GM12878 (cell line): ENCODE data around the gene ACOT13. TPM values are rescaled to one million over a fixed set of nuclear protein-coding genes. Genes with fewer than 3 reads are reported as not detected.
"Not testable (repeated sequence)": the region's sequence is repeated elsewhere in the genome, so short reads cannot be mapped to it uniquely, and the experiment has no call there.

ENCODE experiments used
- ATAC-seq: fragments of 200-7000 bp; cut with Tn5 transposase; 3 replicates; pipeline ENCODE4 v1.9.1; 2020; ENCODE audit warnings: mild to moderate bottlenecking, moderate library complexity
- BruUV-seq: library from RNA; stranded (reverse); fragments of 400-500 nt; replicated peaks from 2 replicates; lab custom pipeline; 2021; lab: Mats Ljungman, UMichigan
- CTCF ChIA-PET: fragments of 300-600 bp; sonication (Branson Sonifier 250); formaldehyde crosslinking; extraction: SDS; loops from one replicate; lab custom pipeline; 2021; ENCODE audit warnings: inconsistent platforms; lab: Yijun Ruan, JAX
- POLR2A ChIA-PET: fragments of 350-600 bp; formaldehyde crosslinking; extraction: SDS; loops from one replicate; lab custom pipeline; 2021; ENCODE audit warnings: inconsistent platforms; lab: Charles Lee
- RAD21 ChIA-PET: fragments of 300-600 bp; sonication (Branson Sonifier 250); formaldehyde crosslinking; loops from one replicate; lab custom pipeline; 2023; ENCODE audit warnings: antibody characterized with exemption; ENCODE audit not compliant: unreplicated experiment; lab: Charles Lee
- SMC1A ChIA-PET: fragments of 300-600 bp; sonication (Branson Sonifier 250); formaldehyde crosslinking; loops from one replicate; lab custom pipeline; 2023; ENCODE audit not compliant: unreplicated experiment, uncharacterized antibody; lab: Charles Lee
- DNase-seq: peaks from one replicate; pipeline ENCODE4 v3.0.0-alpha.2; 2011; ENCODE audit warnings: low read depth, low spot score
- FAIRE-seq: peaks from 3 replicates; lab custom pipeline; 2011; peaks lifted over from hg19 to GRCh38; lab: Jason Lieb, UNC
- H2AFZ ChIP-seq: 2 replicates; pipeline ENCODE4 v1.6.0; 2011; ENCODE audit warnings: low read depth, low read length, control low read depth; ENCODE audit not compliant: control insufficient read depth
- H3K27ac ChIP-seq: 2 replicates; pipeline ENCODE4 v1.5.1; 2011; ENCODE audit warnings: control low read depth; ENCODE audit not compliant: control insufficient read depth, insufficient read depth
- H3K27me3 ChIP-seq, 2 experiments: replicated peaks in 1 of 2; 2 replicates each; pipeline versions ENCODE4 v1.6.0 to v1.6.1; 2011; ENCODE audit warnings: low read length in 1 of 2; ENCODE audit not compliant: control insufficient read depth in 2 of 2, insufficient read depth in 2 of 2
- H3K36me3 ChIP-seq, 2 experiments: 2 replicates each; pipeline ENCODE4 v1.5.1; 2011; ENCODE audit warnings: low read length in 1 of 2; ENCODE audit not compliant: control insufficient read depth in 2 of 2, insufficient read depth in 2 of 2
- H3K4me1 ChIP-seq: 2 replicates; pipeline ENCODE4 v1.6.1; 2011; ENCODE audit warnings: mild to moderate bottlenecking, low read length, moderate library complexity, mixed read lengths; ENCODE audit not compliant: control insufficient read depth, insufficient read depth
- H3K4me2 ChIP-seq: 2 replicates; pipeline ENCODE4 v1.6.0; 2011; ENCODE audit warnings: control low read depth; ENCODE audit not compliant: control insufficient read depth, insufficient read depth
- H3K4me3 ChIP-seq: fragments of 200-600 bp; sonication (generic); 2 replicates; pipeline ENCODE4 v1.5.1; 2016
- H3K79me2 ChIP-seq: 2 replicates; pipeline ENCODE4 v1.6.0; 2011; ENCODE audit warnings: low read length; ENCODE audit not compliant: control insufficient read depth, insufficient read depth
- H3K9ac ChIP-seq: 2 replicates; pipeline ENCODE4 v1.8.0; 2011; ENCODE audit warnings: low read length, control low read depth, mixed read lengths; ENCODE audit not compliant: control insufficient read depth, insufficient read depth
- H3K9me3 ChIP-seq: replicated peaks from 3 replicates; pipeline ENCODE4 v1.5.1; 2011; ENCODE audit warnings: mild to moderate bottlenecking, low read length; ENCODE audit not compliant: control insufficient read depth, insufficient read depth
- H4K20me1 ChIP-seq: 2 replicates; pipeline ENCODE4 v1.6.0; 2011; ENCODE audit not compliant: control insufficient read depth, insufficient read depth
- WGBS: methylation state at CpG from one replicate; pipeline ENCODE4 v1.1.6; 2016; ENCODE audit warnings: low lambda C conversion rate; ENCODE audit not compliant: insufficient replicate concordance, insufficient coverage; ENCODE audit errors: missing lambda C conversion rate; 5-methylcytosine and 5-hydroxymethylcytosine counted together
- in situ Hi-C: fragments of 300-500 bp; cut with MboI; formaldehyde crosslinking; loops from 9 replicates; pipeline ENCODE4 v1.14.3; 2018; ENCODE audit warnings: mixed read lengths
- intact Hi-C: fragments of 100-400 bp; cut with micrococcal nuclease; formaldehyde crosslinking; loops from one replicate; pipeline ENCODE4 v1.14.2; 2022; ENCODE audit not compliant: unreplicated experiment
- polyA plus RNA-seq, 11 experiments: library from polyadenylated mRNA; depleted of rRNA in 4 of 11; unstranded in 6 of 11; stranded (reverse) in 5 of 11; fragments of >200 nt; fragmentation: Nextera tagmentation in 4 of 11; fragmentation: Illumina TruSeq in 1 of 11; extraction: Ambion mirVana in 4 of 11; extraction: Trizol in 1 of 11; gene quantifications; 1 replicate in 1 of 11; 2 replicates in 10 of 11; pipeline versions ENCODE4 v1.2.1 to v1.2.3, GENCODE V29; 2011 to 2016; ENCODE audit warnings: inconsistent platforms in 2 of 11, missing spikeins in 2 of 11, low read depth in 1 of 11
- total RNA-seq, 4 experiments: library from RNA; depleted of rRNA in 3 of 4; stranded (reverse); fragments of >200 nt in 3 of 4; fragmentation: Illumina TruSeq in 1 of 4; extraction: Trizol in 1 of 4; gene quantifications; 2 replicates each; pipeline versions ENCODE4 v1.2.1 to v1.2.3, GENCODE V29; 2013 to 2021

ACOT13 gene
- total and polyA plus RNA-seq, 10 of the 15 experiments (the other 5 are each of a cell fraction or from before 2014, with no cell fraction given): 6.0 to 60.6 (median 36.6) TPM

- H3K4me3 ChIP-seq, H3K27ac ChIP-seq, FAIRE-seq, H3K79me2 ChIP-seq, H4K20me1 ChIP-seq, BruUV-seq, in situ Hi-C loops, H3K9ac ChIP-seq, POLR2A ChIA-PET, H3K27me3 ChIP-seq, RAD21 ChIA-PET, H3K9me3 ChIP-seq, DNase-seq, H3K4me1 ChIP-seq, H3K4me2 ChIP-seq, ATAC-seq, H2AFZ ChIP-seq, intact Hi-C loops, H3K36me3 ChIP-seq: not testable (repeated sequence)
- ChIA-PET CTCF (interaction anchor here (0.6 to 2.6 kb wide), 5 partner anchors 12 to 271 kb away, joined by 3 to 8 read pairs (median 3); no protein-coding TSS in a partner anchor), SMC1A (interaction anchor here (0.7 to 1.6 kb wide), 3 partner anchors 16 to 109 kb away, joined by 3 to 5 read pairs (median 3); partner anchors contain the start of gene KIAA0319)
- WGBS: 28% methylated on average over 4 of the region's 4 CpGs
Observed at GRCh38 chr6:24754378-24754777, 87.5 kb downstream of the ACOT13 start.

Other genes with a start within 250 kb of the ACOT13 start
- 1.0 TPM in 2 replicates for gene GPLD1, start 177.5 kb upstream of the ACOT13 start, total RNA-seq (2014; rRNA removed)
- 0.60 and 1.0 TPM in 2 replicates for gene GPLD1, start 177.5 kb upstream of the ACOT13 start, total RNA-seq (2014; rRNA removed; fragmentation: Illumina TruSeq; extraction: Trizol)
- gene GPLD1, start 177.5 kb upstream of the ACOT13 start, total RNA-seq (2021): 1.0 and 1.2 TPM in 2 replicates
- 0.73 and 0.75 TPM in 2 replicates for gene GPLD1, start 177.5 kb upstream of the ACOT13 start, polyA plus RNA-seq (2011; rRNA removed)
- 0.51 and 0.60 TPM in 2 replicates for gene GPLD1, start 177.5 kb upstream of the ACOT13 start, polyA plus RNA-seq (2014; fragmentation: Illumina TruSeq; extraction: Trizol)
- gene GPLD1, start 177.5 kb upstream of the ACOT13 start, polyA plus RNA-seq (2014; fragmentation: Nextera tagmentation; extraction: Ambion mirVana): under 1 TPM; 0.13 to 0.16 TPM
- gene GPLD1, start 177.5 kb upstream of the ACOT13 start, polyA plus RNA-seq (2014; rRNA removed): 0.46 and 0.99 TPM in 2 replicates
- gene GPLD1, start 177.5 kb upstream of the ACOT13 start, polyA plus RNA-seq (2016; fragmentation: Nextera tagmentation; extraction: Ambion mirVana): under 1 TPM; 0.04 to 0.66 TPM
- gene ALDH5A1, start 172.1 kb upstream of the ACOT13 start, total RNA-seq (2014; rRNA removed): 10.2 and 10.6 TPM in 2 replicates
- gene ALDH5A1, start 172.1 kb upstream of the ACOT13 start, total RNA-seq (2014; rRNA removed; fragmentation: Illumina TruSeq; extraction: Trizol): 6.5 and 8.5 TPM in 2 replicates
- 13.8 and 15.3 TPM in 2 replicates for gene ALDH5A1, start 172.1 kb upstream of the ACOT13 start, total RNA-seq (2021)
- 6.2 and 7.7 TPM in 2 replicates for gene ALDH5A1, start 172.1 kb upstream of the ACOT13 start, polyA plus RNA-seq (2011; rRNA removed)
- gene ALDH5A1, start 172.1 kb upstream of the ACOT13 start, polyA plus RNA-seq (2014; fragmentation: Illumina TruSeq; extraction: Trizol): 12.5 and 13.5 TPM in 2 replicates
- gene ALDH5A1, start 172.1 kb upstream of the ACOT13 start, polyA plus RNA-seq (2014; fragmentation: Nextera tagmentation; extraction: Ambion mirVana): 1 to 10 TPM; 2.6 to 6.9 TPM
- 10.6 and 11.0 TPM in 2 replicates for gene ALDH5A1, start 172.1 kb upstream of the ACOT13 start, polyA plus RNA-seq (2014; rRNA removed)
- 10 to 100 TPM in 1 of 2 experiments, 1 to 10 TPM in 1; 8.2 to 11.9 TPM for gene ALDH5A1, start 172.1 kb upstream of the ACOT13 start, polyA plus RNA-seq (2016; fragmentation: Nextera tagmentation; extraction: Ambion mirVana)
- 0.05 TPM in 1 of 2 replicates, not detected in the other for gene KIAA0319, start 20.9 kb upstream of the ACOT13 start, total RNA-seq (2014; rRNA removed)
- gene KIAA0319, start 20.9 kb upstream of the ACOT13 start, total RNA-seq (2014; rRNA removed; fragmentation: Illumina TruSeq; extraction: Trizol): 0.04 TPM in 1 of 2 replicates, not detected in the other
- 0.03 and 0.05 TPM in 2 replicates for gene KIAA0319, start 20.9 kb upstream of the ACOT13 start, total RNA-seq (2021)
- 0.01 TPM in 1 of 2 replicates, not detected in the other for gene KIAA0319, start 20.9 kb upstream of the ACOT13 start, polyA plus RNA-seq (2011; rRNA removed)
- gene KIAA0319, start 20.9 kb upstream of the ACOT13 start, polyA plus RNA-seq (2014; fragmentation: Illumina TruSeq; extraction: Trizol): 0.06 and 0.09 TPM in 2 replicates
- gene KIAA0319, start 20.9 kb upstream of the ACOT13 start, polyA plus RNA-seq (2014; fragmentation: Nextera tagmentation; extraction: Ambion mirVana): under 1 TPM in 1 of 2 experiments, not detected in 1; 0.02 TPM
- gene KIAA0319, start 20.9 kb upstream of the ACOT13 start, polyA plus RNA-seq (2014; rRNA removed): 0.03 and 0.08 TPM in 2 replicates
- gene KIAA0319, start 20.9 kb upstream of the ACOT13 start, polyA plus RNA-seq (2016; fragmentation: Nextera tagmentation; extraction: Ambion mirVana): under 1 TPM; 0.05 to 0.09 TPM
- 32.1 and 35.1 TPM in 2 replicates for gene TDP2, start 178 bp upstream of the ACOT13 start, total RNA-seq (2014; rRNA removed)
- gene TDP2, start 178 bp upstream of the ACOT13 start, total RNA-seq (2014; rRNA removed; fragmentation: Illumina TruSeq; extraction: Trizol): 30.4 and 32.9 TPM in 2 replicates
- 35.8 and 38.1 TPM in 2 replicates for gene TDP2, start 178 bp upstream of the ACOT13 start, total RNA-seq (2021)
- 48.7 and 71.6 TPM in 2 replicates for gene TDP2, start 178 bp upstream of the ACOT13 start, polyA plus RNA-seq (2011; rRNA removed)
- gene TDP2, start 178 bp upstream of the ACOT13 start, polyA plus RNA-seq (2014; fragmentation: Illumina TruSeq; extraction: Trizol): 52.5 and 59.2 TPM in 2 replicates
- 10 to 100 TPM; 24.4 to 29.8 TPM for gene TDP2, start 178 bp upstream of the ACOT13 start, polyA plus RNA-seq (2014; fragmentation: Nextera tagmentation; extraction: Ambion mirVana)
- gene TDP2, start 178 bp upstream of the ACOT13 start, polyA plus RNA-seq (2014; rRNA removed): 35.3 and 39.6 TPM in 2 replicates
- gene TDP2, start 178 bp upstream of the ACOT13 start, polyA plus RNA-seq (2016; fragmentation: Nextera tagmentation; extraction: Ambion mirVana): 10 to 100 TPM; 50.5 to 53.3 TPM
- gene C6orf62, start 52.1 kb downstream of the ACOT13 start, total RNA-seq (2014; rRNA removed): 55.6 and 61.5 TPM in 2 replicates
- gene C6orf62, start 52.1 kb downstream of the ACOT13 start, total RNA-seq (2014; rRNA removed; fragmentation: Illumina TruSeq; extraction: Trizol): 92.2 and 92.7 TPM in 2 replicates
- 111 and 113 TPM in 2 replicates for gene C6orf62, start 52.1 kb downstream of the ACOT13 start, total RNA-seq (2021)
- 128 and 158 TPM in 2 replicates for gene C6orf62, start 52.1 kb downstream of the ACOT13 start, polyA plus RNA-seq (2011; rRNA removed)
- 125 and 161 TPM in 2 replicates for gene C6orf62, start 52.1 kb downstream of the ACOT13 start, polyA plus RNA-seq (2014; fragmentation: Illumina TruSeq; extraction: Trizol)
- gene C6orf62, start 52.1 kb downstream of the ACOT13 start, polyA plus RNA-seq (2014; fragmentation: Nextera tagmentation; extraction: Ambion mirVana): 100 to 1,000 TPM; 196 to 565 TPM
- 66.8 and 73.9 TPM in 2 replicates for gene C6orf62, start 52.1 kb downstream of the ACOT13 start, polyA plus RNA-seq (2014; rRNA removed)
- gene C6orf62, start 52.1 kb downstream of the ACOT13 start, polyA plus RNA-seq (2016; fragmentation: Nextera tagmentation; extraction: Ambion mirVana): 100 to 1,000 TPM; 290 to 309 TPM
- 53.0 and 57.5 TPM in 2 replicates for gene GMNN, start 107.9 kb downstream of the ACOT13 start, total RNA-seq (2014; rRNA removed)
- 77.9 and 80.3 TPM in 2 replicates for gene GMNN, start 107.9 kb downstream of the ACOT13 start, total RNA-seq (2014; rRNA removed; fragmentation: Illumina TruSeq; extraction: Trizol)
- gene GMNN, start 107.9 kb downstream of the ACOT13 start, total RNA-seq (2021): 50.0 and 51.9 TPM in 2 replicates
- 125 and 181 TPM in 2 replicates for gene GMNN, start 107.9 kb downstream of the ACOT13 start, polyA plus RNA-seq (2011; rRNA removed)
- gene GMNN, start 107.9 kb downstream of the ACOT13 start, polyA plus RNA-seq (2014; fragmentation: Illumina TruSeq; extraction: Trizol): 84.5 and 107 TPM in 2 replicates
- gene GMNN, start 107.9 kb downstream of the ACOT13 start, polyA plus RNA-seq (2014; fragmentation: Nextera tagmentation; extraction: Ambion mirVana): 100 to 1,000 TPM; 146 to 153 TPM
- gene GMNN, start 107.9 kb downstream of the ACOT13 start, polyA plus RNA-seq (2014; rRNA removed): 51.3 and 70.6 TPM in 2 replicates
- 100 to 1,000 TPM; 140 to 141 TPM for gene GMNN, start 107.9 kb downstream of the ACOT13 start, polyA plus RNA-seq (2016; fragmentation: Nextera tagmentation; extraction: Ambion mirVana)
- not detected in 2 replicates for gene ARMH2, start 131.8 kb downstream of the ACOT13 start, total RNA-seq (2014; rRNA removed)
- not detected in 2 replicates for gene ARMH2, start 131.8 kb downstream of the ACOT13 start, total RNA-seq (2014; rRNA removed; fragmentation: Illumina TruSeq; extraction: Trizol)
- gene ARMH2, start 131.8 kb downstream of the ACOT13 start, total RNA-seq (2021): 0.35 TPM in 1 of 2 replicates, not detected in the other
- not detected in 2 replicates for gene ARMH2, start 131.8 kb downstream of the ACOT13 start, polyA plus RNA-seq (2011; rRNA removed)
- gene ARMH2, start 131.8 kb downstream of the ACOT13 start, polyA plus RNA-seq (2014; fragmentation: Illumina TruSeq; extraction: Trizol): not detected in 2 replicates
- gene ARMH2, start 131.8 kb downstream of the ACOT13 start, polyA plus RNA-seq (2014; fragmentation: Nextera tagmentation; extraction: Ambion mirVana): under 1 TPM in 1 of 2 experiments, not detected in 1; 0.18 TPM
- gene ARMH2, start 131.8 kb downstream of the ACOT13 start, polyA plus RNA-seq (2014; rRNA removed): 0.46 TPM in 1 of 2 replicates, not detected in the other
- gene ARMH2, start 131.8 kb downstream of the ACOT13 start, polyA plus RNA-seq (2016; fragmentation: Nextera tagmentation; extraction: Ambion mirVana): not detected